Fibroblast of skin of scalp (primary cell): ENCODE results near the gene MAGEA11. TPM values are rescaled to one million over a fixed set of nuclear protein-coding genes. Genes with fewer than 3 reads are reported as not detected.
"Not testable (repeated sequence)": the region's sequence is repeated elsewhere in the genome, so short reads cannot be mapped to it uniquely, and the experiment has no call there.

Experiments
- DNase-seq: peaks from one replicate; pipeline ENCODE4 v3.0.0-alpha.2; 2013
- polyA plus RNA-seq, 2 experiments: library from polyadenylated mRNA; unstranded; fragments of 120-200 nt; gene quantifications; one replicate each; pipeline ENCODE4 v1.2.1, GENCODE V29; 2013; ENCODE audit not compliant: insufficient read length in 2 of 2

The MAGEA11 gene, protein sequence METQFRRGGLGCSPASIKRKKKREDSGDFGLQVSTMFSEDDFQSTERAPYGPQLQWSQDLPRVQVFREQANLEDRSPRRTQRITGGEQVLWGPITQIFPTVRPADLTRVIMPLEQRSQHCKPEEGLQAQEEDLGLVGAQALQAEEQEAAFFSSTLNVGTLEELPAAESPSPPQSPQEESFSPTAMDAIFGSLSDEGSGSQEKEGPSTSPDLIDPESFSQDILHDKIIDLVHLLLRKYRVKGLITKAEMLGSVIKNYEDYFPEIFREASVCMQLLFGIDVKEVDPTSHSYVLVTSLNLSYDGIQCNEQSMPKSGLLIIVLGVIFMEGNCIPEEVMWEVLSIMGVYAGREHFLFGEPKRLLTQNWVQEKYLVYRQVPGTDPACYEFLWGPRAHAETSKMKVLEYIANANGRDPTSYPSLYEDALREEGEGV
- polyA plus RNA-seq (2013, experiment 1 of 2; ENCODE audit: insufficient read length): not detected
- not detected for polyA plus RNA-seq (2013, experiment 2 of 2; ENCODE audit: insufficient read length)

DNA sequence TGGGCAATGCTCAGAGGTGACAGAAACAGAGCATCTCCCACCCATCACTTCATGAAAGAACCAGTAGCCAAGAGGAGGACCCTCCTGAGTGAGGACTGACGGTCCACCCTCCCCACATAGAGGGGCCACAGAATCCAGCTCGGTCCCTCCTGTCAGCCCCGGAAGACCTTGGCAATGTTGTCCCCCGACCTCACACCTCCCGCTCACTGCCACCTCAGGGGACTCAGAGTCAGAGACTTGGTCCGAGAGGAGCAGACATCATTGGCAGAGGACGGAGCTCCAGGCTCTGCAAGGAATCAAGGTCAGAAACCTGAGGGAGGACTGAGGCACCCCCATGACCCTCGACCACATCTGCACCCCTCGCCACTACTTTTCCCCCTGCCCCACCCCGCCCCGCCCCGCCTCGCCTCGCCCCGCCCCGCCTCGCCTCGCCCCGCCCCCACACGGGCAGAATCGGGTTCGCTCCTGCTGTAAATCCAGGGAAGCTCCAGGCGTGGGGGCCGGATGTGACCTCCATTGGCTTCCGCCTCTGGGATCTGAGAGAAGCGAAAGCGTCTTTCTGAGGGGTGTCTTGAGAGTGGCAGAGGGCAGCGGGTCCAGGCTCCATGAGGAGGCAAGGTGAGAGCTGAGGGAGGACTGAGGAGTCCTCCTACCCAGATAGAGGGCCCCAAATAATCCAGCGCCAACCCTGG is at the start of gene MAGEA11:
Gene MAGEA11, plus strand, starts transcription at position 516 of the 692 bp plus-strand sequence. CDS start 1,100 bp downstream, outside the sequence.
- DNase-seq: no peak

DNA sequence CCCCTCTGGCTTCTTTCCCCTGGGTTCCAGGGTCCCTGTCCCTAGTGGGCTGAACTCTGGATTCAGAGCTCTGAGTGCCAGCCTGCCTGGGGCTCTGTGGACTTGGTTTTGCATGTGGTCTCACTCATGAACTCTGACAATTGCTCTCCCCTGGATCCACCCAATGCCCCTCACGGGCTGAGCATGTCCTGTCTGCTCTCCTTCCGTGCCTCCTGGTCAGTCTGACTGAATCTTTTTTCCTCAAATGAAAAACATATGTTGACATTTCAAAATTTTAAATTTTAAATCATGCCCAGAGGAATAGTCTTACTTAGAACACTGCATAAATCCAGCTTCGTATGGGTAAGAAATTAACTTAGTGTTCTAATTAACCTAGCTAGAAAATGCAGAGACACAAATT is 36.8 kb upstream of the MAGEA11 start:
- not testable (repeated sequence) for DNase-seq

DNA sequence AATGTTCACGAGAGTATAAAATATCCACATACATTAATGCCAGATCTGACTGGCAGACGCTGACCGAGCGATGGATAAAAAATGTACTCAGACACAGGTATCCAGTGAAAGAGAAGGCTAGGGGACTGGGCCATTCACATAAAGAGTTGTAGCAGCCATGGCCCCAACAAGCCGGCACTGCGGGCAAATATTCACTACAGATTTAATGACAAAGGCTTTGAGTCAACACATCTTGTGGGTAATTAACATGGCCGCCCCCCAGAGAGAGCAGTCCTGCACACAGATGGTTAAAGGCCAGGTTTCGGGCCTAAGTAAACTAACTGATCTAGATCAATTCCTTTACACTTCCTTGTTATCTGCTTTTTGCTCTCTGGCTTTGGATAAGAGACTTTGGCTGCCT is 36.3 kb upstream of the MAGEA11 start:
- not testable (repeated sequence) for DNase-seq

DNA sequence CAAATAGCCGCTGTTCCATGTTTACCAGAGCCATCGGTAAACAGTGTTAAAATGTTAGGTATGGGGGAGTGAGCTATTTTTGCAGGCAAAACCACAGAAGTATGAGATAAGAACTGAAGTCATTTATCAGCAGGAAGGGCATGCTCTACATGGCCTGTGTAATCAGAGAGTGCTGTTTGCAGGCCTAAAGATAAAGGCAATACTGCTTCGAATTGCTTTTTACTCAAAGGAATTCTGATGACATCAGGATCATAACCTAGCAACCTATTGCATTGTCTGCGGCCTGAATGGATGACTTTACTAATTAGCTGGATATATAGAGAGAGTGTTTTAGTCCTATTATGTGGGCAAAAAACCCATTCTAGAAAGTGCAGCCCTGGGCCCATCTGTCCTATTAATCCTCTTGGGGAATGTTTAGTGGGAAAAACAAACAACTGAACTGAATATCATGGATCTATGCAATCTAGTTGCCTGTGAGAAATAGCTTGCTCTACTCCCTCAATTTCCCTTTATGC is 32.6 kb upstream of the MAGEA11 start:
- DNase-seq: not testable (repeated sequence)

DNA sequence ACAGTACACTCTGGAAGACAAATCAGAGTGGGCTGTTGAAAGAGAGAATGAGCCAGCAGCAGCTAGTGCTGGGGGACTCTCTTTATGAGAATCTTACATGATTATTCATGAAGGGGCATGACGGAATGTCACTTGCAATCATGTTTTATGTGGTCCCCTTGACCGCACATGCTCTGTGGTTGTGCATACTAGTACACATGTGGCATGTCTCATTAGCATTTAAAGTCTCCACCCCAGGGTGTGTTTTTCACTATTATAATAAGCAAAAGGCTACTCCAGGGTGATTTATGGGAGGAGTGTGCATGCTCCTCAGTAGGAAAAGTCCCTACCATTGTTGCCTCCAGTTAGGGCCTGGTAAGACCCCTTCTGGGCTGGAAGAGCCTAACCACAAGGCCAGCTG is 30.7 kb upstream of the MAGEA11 start:
- no peak for DNase-seq

DNA sequence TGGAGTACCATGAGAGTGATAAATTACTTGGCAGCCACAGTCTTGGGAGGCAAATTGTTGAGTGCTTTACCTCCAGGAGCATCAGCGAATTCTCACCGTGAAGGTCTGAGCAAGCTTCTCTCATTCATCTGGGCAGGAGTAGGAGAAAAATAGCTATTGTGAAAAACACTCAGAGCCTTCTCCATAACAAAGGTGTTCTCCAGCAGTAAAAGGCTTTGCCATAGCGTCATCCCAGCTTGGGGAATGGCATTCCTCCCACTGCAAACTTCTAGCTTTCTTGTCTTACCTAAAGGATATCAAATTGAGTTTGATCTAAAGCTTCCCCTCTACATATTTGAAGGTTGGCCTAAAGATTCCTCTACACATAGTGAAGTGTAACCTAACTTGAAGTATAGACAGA is 29.8 kb upstream of the MAGEA11 start:
- no peak for DNase-seq

DNA sequence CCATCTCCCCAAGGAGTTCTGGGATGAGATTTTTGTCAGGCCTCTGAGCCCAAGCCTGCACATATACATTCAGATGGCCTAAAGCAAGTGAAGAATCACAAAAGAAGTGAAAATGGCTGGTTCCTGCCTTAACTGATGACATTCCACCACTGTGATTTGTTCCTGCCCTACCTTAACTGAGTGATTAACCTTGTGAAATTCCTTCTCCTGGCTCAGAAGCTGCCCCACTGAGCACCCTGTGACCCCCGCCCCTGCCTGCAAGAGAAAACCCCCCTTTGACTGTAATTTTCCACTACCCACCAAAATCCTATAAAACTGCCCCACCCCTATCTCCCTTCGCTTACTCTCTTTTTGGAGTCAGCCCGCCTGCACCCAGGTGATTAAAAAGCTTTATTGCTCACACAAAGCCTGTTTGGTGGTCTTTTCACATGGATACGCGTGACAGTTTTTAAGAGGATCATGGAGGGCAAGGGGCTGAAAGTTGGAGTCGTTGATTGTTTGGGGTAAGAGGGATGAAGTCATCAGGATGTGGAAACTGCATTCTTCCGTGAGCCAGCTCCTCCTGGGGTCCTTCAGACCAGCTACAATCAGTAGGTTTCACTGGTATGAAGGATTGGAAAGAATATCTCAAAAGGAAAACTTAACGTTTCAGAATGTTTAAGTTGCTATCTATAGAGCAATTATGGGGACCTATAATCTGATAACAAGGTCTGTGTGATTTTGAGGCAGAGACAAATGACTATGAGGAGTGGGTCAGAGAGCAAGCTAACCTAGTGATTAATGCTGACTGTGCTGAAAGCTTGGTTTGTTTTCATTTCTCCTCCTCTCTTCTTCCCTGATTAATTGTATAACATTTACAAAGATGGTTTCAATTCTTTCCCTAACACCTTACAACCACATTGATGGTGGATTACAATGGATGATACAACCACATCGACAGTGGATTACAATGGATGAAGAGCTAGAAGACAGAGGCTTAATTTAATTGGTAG is 28.6 kb upstream of the MAGEA11 start:
- no peak for DNase-seq

DNA sequence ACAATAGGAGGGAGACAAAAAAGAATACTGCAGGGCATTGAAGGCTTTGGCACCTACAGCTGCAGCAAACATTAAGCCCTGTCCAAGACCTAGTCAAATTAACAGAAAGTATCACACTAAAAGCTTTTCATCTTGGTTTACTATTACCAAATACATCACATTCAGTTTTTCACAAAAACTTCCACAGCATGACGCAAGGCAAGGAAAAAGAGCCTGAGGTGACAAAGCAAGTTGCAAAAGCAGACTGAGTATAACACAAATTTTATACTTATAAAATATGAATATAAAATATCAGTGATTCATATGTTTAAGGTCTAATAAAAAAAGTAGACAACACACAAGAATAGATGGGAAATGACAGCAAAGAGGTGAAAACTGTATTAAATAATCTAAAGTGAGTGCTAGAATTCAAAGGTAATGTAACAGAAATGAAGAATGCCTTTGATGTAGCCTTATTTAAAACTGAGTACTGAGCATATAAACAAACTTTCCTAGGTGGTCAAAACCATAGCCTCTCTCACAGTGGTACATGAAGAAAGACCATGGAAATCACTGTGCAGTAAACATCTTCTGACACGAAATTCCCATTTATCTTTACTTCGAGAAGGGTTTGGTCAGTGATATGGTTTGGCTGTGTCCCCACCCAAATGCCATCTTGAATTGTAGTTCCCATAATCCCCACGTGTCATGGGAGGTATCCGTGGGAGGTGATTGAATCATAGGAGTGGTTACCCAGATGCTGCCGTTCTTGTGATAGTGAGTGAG is 27.7 kb upstream of the MAGEA11 start:
- DNase-seq: no peak

DNA sequence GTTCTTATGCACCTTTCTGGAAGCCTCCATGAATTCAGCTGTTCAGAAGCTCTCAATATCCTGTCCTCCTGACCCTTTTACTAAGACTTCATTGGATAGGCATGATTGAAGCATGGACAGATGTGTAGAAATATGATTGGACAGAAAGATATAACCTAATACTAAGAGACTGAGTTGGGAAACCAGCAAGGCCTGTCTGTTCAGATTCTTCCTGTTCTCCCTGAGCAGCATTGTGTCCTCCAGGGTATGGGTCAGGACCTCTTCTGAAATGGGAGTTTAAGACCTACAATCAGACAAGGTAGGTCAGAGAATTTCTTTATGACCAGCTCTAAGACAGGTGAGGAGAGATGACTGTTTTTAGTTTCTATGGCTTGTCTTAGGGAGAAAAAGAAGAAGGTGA is 23.9 kb upstream of the MAGEA11 start:
- DNase-seq: no peak

DNA sequence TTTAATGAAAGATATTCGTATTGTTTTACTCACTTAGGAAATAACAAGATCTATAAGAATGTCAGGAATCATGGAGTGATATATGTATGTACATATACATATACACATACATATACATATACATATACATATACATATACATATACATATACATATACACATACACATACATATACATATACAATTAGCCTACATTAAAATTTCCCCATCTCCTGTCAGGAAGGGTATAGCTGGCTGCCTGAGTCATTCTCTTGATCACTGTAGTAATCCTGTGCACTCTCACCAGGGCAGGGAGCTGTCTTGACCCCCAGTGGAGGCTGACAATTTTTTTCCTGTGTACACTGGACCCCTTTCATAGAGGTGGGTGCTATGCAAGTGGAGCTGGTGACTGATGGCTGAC is 23.3 kb upstream of the MAGEA11 start:
- DNase-seq: no peak

DNA sequence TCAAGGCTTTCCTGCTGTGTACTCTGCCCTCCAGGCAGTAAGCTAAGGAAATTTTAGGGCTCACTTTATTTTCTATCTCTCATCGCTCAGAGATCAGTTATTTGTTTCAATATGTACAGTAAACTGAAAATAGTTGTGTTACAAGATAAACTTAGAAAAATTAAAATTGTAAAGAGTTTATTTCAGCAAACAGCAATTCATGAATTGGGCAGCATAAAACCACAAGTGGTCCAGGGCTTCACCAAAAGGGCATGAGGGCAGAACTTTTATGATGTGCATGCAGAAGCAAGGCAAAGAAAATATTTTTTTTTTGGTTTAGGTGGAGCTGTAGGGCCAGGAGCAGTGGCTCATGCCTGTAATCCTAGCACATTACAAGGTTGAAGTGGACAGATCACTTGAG is 20.1 kb upstream of the MAGEA11 start:
- no peak for DNase-seq

DNA sequence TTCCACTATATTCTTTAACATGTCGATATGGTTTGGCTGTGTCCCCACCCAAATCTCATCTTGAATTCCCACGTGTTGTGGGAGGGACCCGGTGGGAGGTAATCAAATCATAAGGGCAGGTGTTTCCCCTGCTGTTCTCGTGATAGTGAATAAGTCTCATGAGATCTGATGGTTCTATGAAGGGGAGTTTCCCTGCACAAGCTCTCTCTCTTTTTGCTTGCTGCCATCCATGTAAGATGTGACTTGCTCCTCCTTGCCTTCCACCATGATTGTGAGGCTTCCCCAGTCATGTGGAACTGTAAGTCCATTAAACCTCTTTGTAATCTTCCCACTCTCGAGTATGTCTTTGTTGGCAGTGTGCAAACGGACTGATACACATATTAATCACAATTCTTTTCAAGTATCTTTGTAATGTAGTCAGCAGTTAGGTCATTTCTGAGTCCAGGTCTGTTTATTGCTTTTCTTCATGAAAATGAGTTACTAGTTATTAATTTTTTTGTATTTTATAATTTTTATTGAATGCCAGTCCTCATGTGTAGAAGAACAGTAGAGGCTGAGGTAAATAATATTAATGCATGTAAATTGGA is 19.1 kb upstream of the MAGEA11 start:
- DNase-seq: not testable (repeated sequence)

DNA sequence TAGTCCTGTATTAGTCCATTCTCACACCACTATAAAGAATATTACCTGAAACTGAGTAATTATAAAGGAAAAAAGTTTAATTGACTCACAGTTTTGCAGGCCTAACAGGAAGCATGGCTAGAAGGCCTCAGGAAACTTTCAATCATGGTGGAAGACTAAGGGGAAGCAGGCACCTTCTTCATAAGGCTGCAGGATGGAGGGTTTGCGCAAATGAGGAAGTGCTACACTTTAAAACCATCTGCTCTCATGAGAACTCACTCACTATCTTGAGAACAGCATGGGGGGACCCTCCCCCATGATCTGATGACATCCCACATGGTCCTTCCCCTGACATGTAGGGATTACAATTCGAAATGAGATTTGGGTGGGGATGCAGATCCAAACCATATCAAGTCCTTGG is 12.1 kb upstream of the MAGEA11 start:
- no peak for DNase-seq

DNA sequence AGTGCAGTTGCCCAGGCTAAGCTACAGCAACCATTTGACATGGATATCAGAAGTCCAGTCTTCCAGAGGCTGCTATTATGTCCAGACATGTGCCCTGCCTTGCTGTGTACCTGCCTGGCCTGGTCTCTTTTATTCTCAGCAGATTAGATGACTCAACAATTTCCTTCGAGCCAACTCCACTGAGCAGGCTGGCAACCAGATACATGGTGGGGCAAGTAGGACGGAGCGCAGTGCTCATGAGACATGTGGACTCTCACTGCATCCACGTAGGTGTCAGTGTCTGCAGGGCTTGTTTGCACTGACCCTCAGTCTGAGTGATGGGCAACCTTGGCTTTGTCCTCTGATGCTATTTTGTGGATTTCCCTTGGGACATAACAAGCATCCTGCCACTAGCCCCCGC is 7.2 kb upstream of the MAGEA11 start:
- DNase-seq: no peak

DNA sequence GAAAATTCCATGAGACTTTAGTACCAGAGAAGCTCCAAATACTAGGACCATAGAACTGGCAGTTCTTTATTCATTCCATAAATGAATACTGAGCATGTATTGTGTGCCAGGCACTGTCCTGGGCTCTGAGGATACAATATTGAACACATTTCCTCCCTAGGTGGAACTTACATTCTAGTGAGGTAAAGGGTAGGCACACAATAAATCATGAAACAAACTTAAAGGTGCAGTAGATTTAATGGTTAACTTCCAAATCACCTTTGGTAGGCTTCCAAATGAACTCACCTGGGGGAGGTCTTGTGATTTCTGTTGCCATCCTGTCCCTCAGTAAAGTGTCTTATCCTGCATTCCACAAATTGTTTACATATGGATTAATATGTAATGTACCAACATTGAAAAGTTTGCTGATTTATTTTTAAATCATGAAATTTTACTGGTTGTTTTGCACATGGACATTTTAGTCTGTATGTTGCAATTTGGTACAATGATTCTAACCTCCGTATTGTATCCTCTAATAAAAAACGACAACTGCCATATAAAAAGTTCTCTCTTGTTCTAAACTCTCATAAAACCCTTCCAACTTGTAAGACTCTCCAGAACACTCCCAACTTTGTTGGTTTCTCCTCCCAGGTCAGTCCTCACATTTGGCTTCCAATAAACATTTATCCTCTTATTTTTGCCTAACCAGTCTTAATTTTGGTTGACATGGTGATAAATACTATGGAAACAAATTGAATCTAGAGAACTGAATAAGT is 4.5 kb upstream of the MAGEA11 start:
- DNase-seq: no peak

DNA sequence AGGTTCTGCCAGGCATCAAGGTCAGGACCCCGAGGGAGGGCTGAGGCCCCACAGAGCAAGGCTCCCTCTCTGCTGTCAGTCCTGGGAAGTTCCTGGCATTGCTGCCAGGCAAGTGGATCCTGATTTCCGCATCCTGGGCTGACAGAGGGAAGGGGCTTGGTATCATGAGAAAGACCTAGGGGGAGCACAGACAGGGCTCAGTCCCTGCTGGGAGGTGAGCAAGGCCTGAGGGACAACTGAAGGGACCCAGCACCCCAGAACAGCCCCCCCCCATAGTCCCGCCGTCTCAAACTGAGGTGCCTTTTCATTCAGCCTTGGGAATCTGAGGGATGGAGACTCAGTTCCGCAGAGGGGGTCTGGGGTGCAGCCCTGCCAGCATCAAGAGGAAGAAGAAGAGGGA is 971 bp downstream of the MAGEA11 start:
- no peak for DNase-seq

DNA sequence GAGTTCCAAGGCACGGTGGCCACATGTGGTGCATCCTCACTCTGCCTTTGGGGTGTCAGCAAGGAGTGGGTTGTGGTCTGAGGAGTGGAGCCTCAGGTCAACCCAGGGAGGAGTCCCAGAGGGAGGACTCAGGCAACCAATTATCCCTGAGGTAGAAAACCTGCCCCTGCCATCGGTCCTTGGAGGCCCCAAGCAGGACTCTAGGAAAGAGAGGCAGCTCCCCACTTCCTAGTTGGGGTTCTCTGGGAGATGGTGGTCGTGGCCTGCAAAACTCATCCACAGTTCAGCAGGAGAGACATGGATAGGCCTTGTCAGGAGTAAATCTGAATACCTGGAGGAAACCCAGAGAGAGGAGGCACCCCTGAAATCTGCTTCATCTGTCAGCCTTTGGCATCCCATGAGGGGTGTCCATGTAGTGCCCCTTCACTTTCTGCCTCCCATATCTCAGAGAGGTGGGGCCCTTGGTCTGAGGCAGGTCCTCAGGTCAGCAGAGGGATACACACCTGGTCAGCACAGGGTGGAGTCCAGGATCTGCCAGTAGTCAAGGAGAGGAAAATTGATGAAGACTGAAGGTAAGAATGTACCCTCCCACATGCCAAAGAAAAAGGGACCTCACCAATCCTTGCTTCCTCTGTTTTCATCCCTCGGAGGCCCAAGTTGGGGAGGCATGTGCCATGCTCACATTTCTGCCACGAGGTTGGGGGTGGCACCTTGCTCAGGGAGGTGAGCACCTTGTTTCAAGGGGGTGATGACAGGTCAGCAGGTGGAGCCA is 1.6 kb downstream of the MAGEA11 start:
- no peak for DNase-seq

DNA sequence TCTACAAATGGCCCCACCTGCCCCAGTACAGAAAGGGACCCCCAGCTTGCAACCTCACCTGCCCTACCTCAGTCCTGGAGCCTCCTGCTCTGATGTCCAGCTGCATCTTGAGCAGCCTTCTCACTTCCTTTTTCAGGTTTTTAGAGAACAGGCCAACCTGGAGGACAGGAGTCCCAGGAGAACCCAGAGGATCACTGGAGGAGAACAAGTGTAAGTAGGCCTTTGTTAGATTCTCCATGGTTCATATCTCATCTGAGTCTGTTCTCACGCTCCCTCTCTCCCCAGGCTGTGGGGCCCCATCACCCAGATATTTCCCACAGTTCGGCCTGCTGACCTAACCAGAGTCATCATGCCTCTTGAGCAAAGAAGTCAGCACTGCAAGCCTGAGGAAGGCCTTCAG is 3.6 kb downstream of the MAGEA11 start:
- DNase-seq: no peak

DNA sequence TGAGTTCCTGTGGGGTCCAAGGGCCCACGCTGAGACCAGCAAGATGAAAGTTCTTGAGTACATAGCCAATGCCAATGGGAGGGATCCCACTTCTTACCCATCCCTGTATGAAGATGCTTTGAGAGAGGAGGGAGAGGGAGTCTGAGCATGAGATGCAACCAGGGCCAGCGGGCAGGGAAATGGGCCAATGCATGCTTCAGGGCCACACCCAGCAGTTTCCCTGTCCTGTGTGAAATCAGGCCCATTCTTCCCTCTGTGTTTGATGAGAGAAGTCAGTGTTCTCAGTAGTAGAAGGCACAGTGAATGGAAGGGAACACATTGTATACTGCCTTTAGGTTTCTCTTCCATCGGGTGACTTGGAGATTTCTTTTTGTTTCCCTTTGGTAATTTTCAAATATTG is 4.8 kb downstream of the MAGEA11 start:
- DNase-seq: no peak

DNA sequence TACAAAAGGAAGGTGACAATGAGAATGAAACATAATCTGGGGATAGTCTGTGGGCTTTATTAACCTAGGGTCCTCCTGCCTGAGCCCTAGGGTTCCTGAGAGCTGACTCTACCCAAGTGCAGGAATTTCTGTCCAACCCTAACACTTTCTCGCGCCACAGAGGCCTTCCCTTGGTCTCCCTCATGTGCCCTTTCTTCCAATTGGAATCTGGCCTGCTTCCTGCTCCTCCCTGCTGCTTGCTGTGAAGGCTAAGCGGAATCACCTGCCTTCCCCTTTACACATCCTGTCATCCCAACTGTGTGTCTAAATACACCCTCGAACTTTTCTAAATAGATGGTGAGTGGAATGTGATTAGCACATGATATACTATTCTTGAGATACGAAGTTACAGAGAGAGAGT is 5.9 kb downstream of the MAGEA11 start:
- no peak for DNase-seq
